Caco-2 (cell line): Measurements from ENCODE around the gene AP3B2. TPM values are rescaled to one million over a fixed set of nuclear protein-coding genes. Genes with fewer than 3 reads are reported as not detected.

Source experiments
- Bru-seq: library from RNA; stranded (reverse); fragments of 400-500 nt; gene quantifications from one replicate; lab custom pipeline; 2021; lab: Mats Ljungman, UMichigan
- BruChase-seq, 2 experiments: library from RNA; stranded (reverse); fragments of 400-500 nt; gene quantifications; one replicate each; lab custom pipeline; 2021; lab: Mats Ljungman, UMichigan
- BruUV-seq: library from RNA; stranded (reverse); fragments of 400-500 nt; replicated peaks from 2 replicates; lab custom pipeline; 2021; lab: Mats Ljungman, UMichigan
- CTCF ChIA-PET: fragments of 300-600 bp; sonication (Branson Sonifier 250); formaldehyde crosslinking; loops from one replicate; lab custom pipeline; 2022; ENCODE audit warnings: antibody characterized with exemption; lab: Charles Lee
- POLR2A ChIA-PET: fragments of 300-600 bp; sonication (Branson Sonifier 250); formaldehyde crosslinking; loops from one replicate; lab custom pipeline; 2022; ENCODE audit warnings: antibody characterized with exemption; lab: Charles Lee
- DNase-seq, 2 experiments: peaks; one replicate each; pipeline versions ENCODE4 v3.0.0 to v3.0.0-alpha.2; 2020 to 2022
- H3K27me3 ChIP-seq: replicated peaks from 2 replicates; pipeline ENCODE4 v1.6.0; 2011; ENCODE audit warnings: low read length; ENCODE audit not compliant: control insufficient read depth, insufficient read depth
- H3K36me3 ChIP-seq: 2 replicates; pipeline ENCODE4 v1.5.1; 2011; ENCODE audit warnings: low read length; ENCODE audit not compliant: control insufficient read depth, insufficient read depth
- H3K4me1 ChIP-seq: fragments of 250-450 bp; sonication (Bioruptor Pico); 2 replicates; pipeline ENCODE4 v1.5.1; 2020; ENCODE audit warnings: mild to moderate bottlenecking
- H3K4me3 ChIP-seq: 2 replicates; pipeline ENCODE4 v1.5.1; 2011; ENCODE audit warnings: low read depth, mild to moderate bottlenecking, control low read depth, low read length
- H3K9me3 ChIP-seq: fragments of 250-450 bp; sonication (Bioruptor Pico); 2 replicates; pipeline ENCODE4 v1.5.1; 2020; ENCODE audit warnings: mild to moderate bottlenecking, moderate library complexity
- H3K27ac Mint-ChIP-seq: one replicate; pipeline ENCODE4 v1.8.0; 2022; ENCODE audit warnings: mixed read lengths; ENCODE audit not compliant: unreplicated experiment
- H3K27me3 Mint-ChIP-seq: one replicate; pipeline ENCODE4 v1.8.0; 2022; ENCODE audit warnings: mixed read lengths; ENCODE audit not compliant: insufficient read depth, unreplicated experiment
- H3K36me3 Mint-ChIP-seq: one replicate; pipeline ENCODE4 v1.8.0; 2022; ENCODE audit warnings: mild to moderate bottlenecking, mixed read lengths; ENCODE audit not compliant: insufficient read depth, unreplicated experiment
- H3K4me1 Mint-ChIP-seq: one replicate; pipeline ENCODE4 v1.8.0; 2022; ENCODE audit warnings: low read depth, mixed read lengths; ENCODE audit not compliant: unreplicated experiment
- H3K4me3 Mint-ChIP-seq: one replicate; pipeline ENCODE4 v1.8.0; 2022; ENCODE audit warnings: mild to moderate bottlenecking, moderate library complexity, mixed read lengths; ENCODE audit not compliant: unreplicated experiment
- H3K9me3 Mint-ChIP-seq: one replicate; pipeline ENCODE4 v1.8.0; 2022; ENCODE audit warnings: mixed read lengths; ENCODE audit not compliant: unreplicated experiment
- CTCF ChIP-seq, 2 experiments: fragments of 200-600 bp in 1 of 2; IDR thresholded peaks; 1 replicate in 1 of 2; 2 replicates in 1 of 2; pipeline versions ENCODE4 v1.5.1 to v1.8.0; 2011 to 2022; ENCODE audit warnings: antibody characterized with exemption in 1 of 2, control low read depth in 1 of 2, inconsistent platforms in 1 of 2, low read depth in 1 of 2, low read length in 1 of 2, mild to moderate bottlenecking in 1 of 2, moderate library complexity in 1 of 2; ENCODE audit not compliant: insufficient read depth in 1 of 2, severe bottlenecking in 1 of 2, unreplicated experiment in 1 of 2
- intact Hi-C: fragments of 100-400 bp; cut with micrococcal nuclease; formaldehyde crosslinking; loops from one replicate; pipeline ENCODE4 v1.10.0; 2022; ENCODE audit not compliant: unreplicated experiment
- long read RNA-seq: library from polyadenylated mRNA; stranded (forward); transcript quantifications from one replicate; pipeline ENCODE4 v2.0.0, GENCODE V29; 2022
- total RNA-seq: library from RNA; stranded (reverse); gene quantifications from 2 replicates; pipeline ENCODE4 v1.2.3, GENCODE V29; 2022

AP3B2 gene
- total RNA-seq (0.37 and 0.82 TPM in 2 replicates), Bru-seq, nascent RNA (percentile 24 among the genes with signal in this experiment), BruChase-seq, experiment 1, labeled RNA remaining after a 2-hour chase (percentile 23 among the genes with signal in this experiment), BruChase-seq, experiment 2, labeled RNA remaining after a 6-hour chase (percentile 35 among the genes with signal in this experiment)
- long read RNA-seq: 0 reads

GRCh38 chr15:82709421-82710207 is at the start of gene AP3B2:
Gene AP3B2, minus strand, starts transcription at chr15:82709875. Its CDS starts 169 bp downstream, at chr15:82709706.
- DNase-seq: peak; percentile 62 to 76
- no TSS peak for BruUV-seq
- Mint-ChIP-seq H3K27me3 (no peaks in the 10 kb centered on the region), H3K9me3 (no peaks in the 10 kb centered on the region), H3K27ac (no peak within 1 kb of the TSS), H3K36me3 (peaks cover 5% of the 10 kb centered on the region), H3K4me3 (no peak within 1 kb of the TSS), H3K4me1 (no peaks in the 10 kb centered on the region)
- TF ChIP-seq CTCF (IDR thresholded peaks at IDR 0.05; ENCODE audit: insufficient read depth in 1 of 2, low read depth in 1 of 2, low read length in 1 of 2, severe bottlenecking in 1 of 2, unreplicated experiment in 1 of 2): no peak
- Histone ChIP-seq H3K4me1 (no peaks in the 10 kb centered on the region), H3K9me3 (no peaks in the 10 kb centered on the region), H3K36me3 (no peaks in the 10 kb centered on the region), H3K27me3 (no peaks in the 10 kb centered on the region), H3K4me3 (peak within 1 kb of the TSS; percentile 60)
- POLR2A ChIA-PET: no interaction called here
- CTCF ChIA-PET: interaction anchor here (0.7 to 0.9 kb wide), 2 partner anchors 41 to 169 kb away, joined by 3 to 4 read pairs; partner anchors contain the start of gene RPS17
- intact Hi-C loops: loop anchor here (2.0 kb wide), 1 partner anchor 41 kb away; no protein-coding TSS in a partner anchor

GRCh38 chr15:82751308-82751707 is 41.6 kb upstream of the AP3B2 start:
- peak overlapping the region; percentile 93 for H3K27ac Mint-ChIP-seq

More at GRCh38 chr15:82751308-82751707, 41.6 kb upstream of the AP3B2 start:
- POLR2A ChIA-PET: interaction anchor here (0.5 to 2.5 kb wide), 2 partner anchors 28 to 58 kb away, joined by 6 to 16 read pairs; partner anchors contain the start of gene WHAMM
- H3K4me1 Mint-ChIP-seq: no peaks in the 10 kb centered on the region
- peaks cover 1% of the 10 kb centered on the region for H3K36me3 ChIP-seq
- CTCF ChIA-PET: interaction anchor here (0.6 to 1.4 kb wide), 3 partner anchors 42 to 220 kb away, joined by 3 to 4 read pairs (median 3); no protein-coding TSS in a partner anchor
- no peaks in the 10 kb centered on the region for H3K9me3 Mint-ChIP-seq
- no peaks in the 10 kb centered on the region for H3K27me3 ChIP-seq
- H3K4me3 Mint-ChIP-seq: peak overlapping the region; percentile 94
- BruUV-seq: no TSS peak
- no peak for DNase-seq
- no peaks in the 10 kb centered on the region for H3K27me3 Mint-ChIP-seq
- peaks cover 6% of the 10 kb centered on the region; the same call in 1 of the 2 replicates for H3K4me1 ChIP-seq
- no peaks in the 10 kb centered on the region for H3K9me3 ChIP-seq
- intact Hi-C loops: loop anchor here (2.0 kb wide), 1 partner anchor 43 kb away; the partner anchor contains the start of gene AP3B2
- H3K4me3 ChIP-seq: peak overlapping the region; percentile 61
- H3K36me3 Mint-ChIP-seq: peaks cover 45% of the 10 kb centered on the region
- no peak for TF ChIP-seq CTCF (IDR thresholded peaks at IDR 0.05; ENCODE audit: insufficient read depth in 1 of 2, low read depth in 1 of 2, low read length in 1 of 2, severe bottlenecking in 1 of 2, unreplicated experiment in 1 of 2)
